HG02759 (cell line): ENCODE data around the gene KNG1.
"Not testable (repeated sequence)": the region's sequence is repeated elsewhere in the genome, so short reads cannot be mapped to it uniquely, and the experiment has no call there.

Source experiments
- ATAC-seq: cut with Tn5 transposase; IDR thresholded peaks from one replicate; pipeline ENCODE4 v1.9.1; 2021; ENCODE audit warnings: mild to moderate bottlenecking, moderate library complexity; ENCODE audit not compliant: unreplicated experiment

Gene KNG1

GRCh38 chr3:186717039-186717457 lies at the start of gene KNG1:
Gene KNG1 (plus strand): TSS chr3:186717359. CDS start chr3:186717543, 184 bp downstream.
- no peak for ATAC-seq

GRCh38 chr3:186668426-186668825 lies 48.7 kb upstream of the KNG1 start:
- no peak for ATAC-seq

DNA sequence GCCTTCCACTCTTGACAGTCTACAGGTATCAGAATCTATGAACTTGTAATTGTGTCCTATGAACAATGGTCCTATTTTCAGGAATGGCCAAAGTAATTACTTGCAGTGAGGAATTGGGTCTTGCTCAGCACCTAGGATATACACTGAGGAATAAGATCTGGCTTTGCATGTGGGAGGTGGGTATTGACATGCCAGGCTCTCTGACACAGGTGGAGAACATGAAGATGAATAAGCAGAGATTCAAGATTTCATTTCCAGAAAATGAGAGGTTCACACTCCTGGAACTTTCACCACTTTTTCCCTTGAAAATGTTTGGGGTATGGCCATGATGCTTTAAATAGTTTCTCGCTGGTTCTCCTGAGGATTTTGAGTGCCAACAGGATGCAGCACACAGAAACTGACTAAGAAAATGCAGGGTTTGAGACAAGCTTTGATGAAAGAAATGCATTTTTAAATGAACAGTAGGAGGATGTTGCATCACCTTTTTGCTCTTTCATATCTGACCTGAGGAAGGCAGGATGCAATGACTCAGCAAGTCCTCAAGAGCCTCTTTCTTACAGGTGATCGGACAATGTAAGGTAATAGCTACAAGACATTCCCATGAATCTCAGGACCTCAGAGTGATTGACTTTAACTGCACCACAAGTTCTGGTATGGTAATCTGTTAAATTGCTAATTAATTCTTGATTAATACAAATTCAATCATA lies 47.6 kb upstream of the KNG1 start:
- ATAC-seq = no peak

DNA sequence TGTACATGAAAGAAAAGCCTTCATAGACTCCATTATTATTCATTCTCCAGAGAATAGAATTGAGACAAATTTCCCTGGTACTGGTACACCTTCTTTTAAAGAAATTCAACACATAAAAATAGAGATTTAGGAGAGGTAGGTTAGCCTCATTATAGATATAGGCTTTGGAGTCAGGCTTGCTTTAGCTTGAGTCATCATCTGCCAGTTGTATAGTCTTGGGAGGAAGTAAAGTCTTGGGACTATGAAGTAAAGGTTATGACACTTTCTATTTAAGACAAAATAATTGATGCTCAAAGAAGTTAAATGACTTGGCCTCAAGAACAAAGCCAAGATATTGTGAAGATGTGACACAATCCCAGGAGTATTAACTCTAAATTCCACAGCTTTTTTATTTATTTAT lies 47.0 kb upstream of the KNG1 start:
- ATAC-seq = no peak

GRCh38 chr3:186671051-186671450 lies 46.1 kb upstream of the KNG1 start:
- ATAC-seq = no peak

- no peak for ATAC-seq
Measured at GRCh38 chr3:186678604-186679003, 38.6 kb upstream of the KNG1 start.

GRCh38 chr3:186679151-186679550 lies 38.0 kb upstream of the KNG1 start:
- no peak for ATAC-seq

- ATAC-seq = no peak
Measured at GRCh38 chr3:186680869-186681268, 36.3 kb upstream of the KNG1 start.

DNA sequence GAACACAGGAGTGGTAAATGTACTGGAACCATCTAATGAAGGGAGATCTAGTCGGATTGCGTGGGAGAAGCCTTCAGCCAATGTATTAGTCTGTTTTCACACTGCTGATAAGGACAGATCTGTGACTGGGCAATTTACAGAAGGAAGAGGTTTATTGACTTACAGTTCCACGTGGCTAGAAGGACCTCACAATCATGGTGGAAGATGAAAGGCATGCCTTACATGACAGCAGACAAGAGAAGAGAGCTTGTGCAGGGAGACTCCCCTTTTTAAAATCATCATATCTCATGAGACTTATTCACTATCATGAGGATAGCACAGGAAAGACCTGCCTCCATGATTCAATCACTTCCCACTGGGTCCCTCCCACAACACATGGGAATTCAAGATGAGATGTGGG lies 34.3 kb upstream of the KNG1 start:
- ATAC-seq = no peak

DNA sequence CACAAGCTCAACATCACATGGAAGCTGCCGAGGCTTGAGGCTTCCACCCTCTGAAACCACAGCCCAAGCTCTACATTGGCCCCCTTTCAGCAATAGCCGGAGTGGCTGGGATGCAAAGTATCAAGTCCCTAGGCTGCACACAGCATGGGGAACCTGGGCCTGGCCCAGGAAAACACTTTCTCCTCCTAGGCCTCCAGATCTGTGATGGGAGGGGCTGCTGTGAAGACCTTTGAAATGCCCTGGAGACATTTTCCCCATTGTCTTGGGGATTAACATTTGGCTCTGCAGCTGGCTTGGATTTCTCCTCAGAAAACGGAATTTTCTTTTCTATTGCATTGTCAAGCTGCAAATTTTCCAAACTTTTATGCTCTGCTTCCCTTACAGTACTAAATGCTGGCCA lies 33.2 kb upstream of the KNG1 start:
- no peak for ATAC-seq

DNA sequence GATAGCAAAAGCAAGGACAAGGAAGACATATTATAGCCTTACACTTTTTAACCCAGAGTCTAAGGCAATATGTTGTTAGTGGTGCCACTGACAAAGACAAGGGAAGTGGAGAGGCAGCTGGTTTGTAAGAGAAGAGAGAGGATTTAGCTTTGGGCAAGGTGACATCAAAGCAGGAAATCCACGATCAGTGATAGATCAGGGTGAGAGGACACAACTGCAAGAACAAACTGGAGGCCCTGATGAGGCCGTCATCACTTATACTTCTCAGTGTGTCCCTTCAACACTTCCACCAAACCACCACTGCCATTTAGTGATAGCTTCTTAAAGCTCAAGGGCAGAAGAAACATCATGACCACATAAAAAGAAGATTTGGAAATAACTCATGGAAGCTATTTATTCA lies 30.7 kb upstream of the KNG1 start:
- ATAC-seq = not testable (repeated sequence)

- no peak for ATAC-seq
Measured at GRCh38 chr3:186687120-186687651, 30.0 kb upstream of the KNG1 start.

GRCh38 chr3:186690304-186690703 lies 26.9 kb upstream of the KNG1 start:
- ATAC-seq = not testable (repeated sequence)

DNA sequence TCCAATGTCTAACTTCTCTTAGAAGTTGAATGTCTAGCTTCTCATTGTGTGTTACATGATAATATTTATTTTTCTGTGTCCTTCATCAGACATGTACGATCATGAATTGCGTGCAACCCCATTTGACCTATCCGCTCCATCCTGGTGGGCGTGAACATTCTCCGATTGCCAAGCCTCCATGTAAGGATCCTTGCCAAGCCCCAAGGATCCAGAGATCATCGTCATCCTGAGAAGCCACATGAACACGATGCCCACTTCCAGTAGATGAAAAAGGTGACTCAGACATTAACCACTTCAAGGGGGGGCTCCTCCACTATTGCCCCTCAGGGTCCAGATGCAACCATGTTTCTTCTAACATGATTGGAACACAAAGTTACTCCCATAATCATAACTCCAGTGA lies 25.5 kb upstream of the KNG1 start:
- ATAC-seq = no peak

GRCh38 chr3:186693843-186694242 lies 23.3 kb upstream of the KNG1 start:
- ATAC-seq = no peak

DNA sequence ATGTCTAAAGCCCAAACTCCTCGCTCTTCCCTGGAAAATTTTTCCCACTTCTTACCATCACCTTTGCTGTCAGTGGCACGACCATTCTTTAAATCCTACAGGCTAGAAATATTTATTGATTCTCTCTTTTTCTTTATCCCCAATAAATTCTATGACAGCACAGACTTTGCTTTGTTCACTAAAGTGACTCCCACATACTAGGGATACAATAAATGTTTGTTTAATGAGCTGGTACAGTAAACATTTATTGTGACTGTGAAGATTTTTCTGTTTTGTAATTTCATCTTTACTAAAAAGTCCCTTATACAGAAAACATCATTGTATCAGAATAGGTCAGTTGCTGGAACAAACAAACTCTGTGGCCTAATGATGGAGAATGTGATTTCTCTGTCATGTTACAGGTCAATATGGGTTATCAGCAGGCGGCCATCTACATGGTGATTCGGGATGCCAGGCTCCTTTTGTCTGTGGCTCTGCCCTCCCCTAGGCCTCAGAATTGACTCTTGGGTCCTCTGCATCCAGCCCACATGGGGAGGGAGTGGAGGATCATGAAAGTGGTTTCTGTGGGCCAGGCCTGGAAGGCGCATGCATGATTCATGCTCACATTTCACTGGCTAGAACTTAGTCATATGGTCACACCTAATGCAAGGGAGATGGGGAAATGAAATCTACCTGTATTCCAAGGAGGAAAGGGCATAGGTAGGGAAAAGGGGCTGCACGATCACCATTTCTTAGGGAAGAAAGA lies 22.7 kb upstream of the KNG1 start:
- ATAC-seq = no peak

GRCh38 chr3:186696522-186696921 lies 20.6 kb upstream of the KNG1 start:
- ATAC-seq = no peak

DNA sequence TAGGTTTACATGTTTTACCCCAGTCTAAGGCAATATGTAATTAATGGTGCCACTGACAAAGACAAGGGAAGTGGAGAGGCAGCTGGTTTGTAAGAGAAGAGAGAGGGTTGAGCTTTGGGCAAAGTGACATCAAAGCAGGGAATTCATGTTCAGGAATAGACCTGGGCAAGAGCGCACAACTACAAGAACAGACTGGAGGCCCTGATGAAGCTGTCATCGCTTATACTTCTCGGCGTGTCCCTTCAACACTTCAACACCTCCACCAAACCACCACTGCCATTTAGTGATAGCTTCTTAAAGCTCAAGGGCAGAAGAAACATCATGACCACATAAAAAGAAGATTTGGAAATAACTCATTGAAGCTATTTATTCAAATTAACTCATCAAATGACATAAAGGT lies 19.6 kb upstream of the KNG1 start:
- no peak for ATAC-seq

- no peak for ATAC-seq
Measured at GRCh38 chr3:186700267-186700666, 16.9 kb upstream of the KNG1 start.

GRCh38 chr3:186702451-186702850 lies 14.7 kb upstream of the KNG1 start:
- ATAC-seq = not testable (repeated sequence)

GRCh38 chr3:186705882-186706780 lies 11.0 kb upstream of the KNG1 start:
- ATAC-seq = peak; percentile 88
